ENCODE data around the gene KCNK3. TPM values are rescaled to one million over a fixed set of nuclear protein-coding genes. Genes with fewer than 3 reads are reported as not detected.

The KCNK3 gene
- total RNA-seq, 2 experiments from 2014 or later = not detected

GRCh38 chr2:26711457-26712161 lies 19.1 kb downstream of the KCNK3 start:
- no peaks in the 10 kb centered on the region for H3K27me3 Mint-ChIP-seq
- no peak overlapping the region for H3K4me3 Mint-ChIP-seq
- no peaks in the 10 kb centered on the region for H3K9me3 Mint-ChIP-seq
- POLR2A ChIA-PET = no interaction called here
- intact Hi-C loops (cut with micrococcal nuclease) = no loop called here
- no peak for ATAC-seq
- CTCF ChIA-PET = no interaction called here
- H3K4me1 Mint-ChIP-seq (ENCODE audit: low read depth) = no peaks in the 10 kb centered on the region
- no peaks in the 10 kb centered on the region for H3K36me3 Mint-ChIP-seq (ENCODE audit: low read depth)
- no peak overlapping the region for H3K27ac Mint-ChIP-seq
- no peak for TF ChIP-seq CTCF (IDR thresholded peaks at IDR 0.05)
- DNase-seq = no peak

GRCh38 chr2:26712486-26713465 lies 20.3 kb downstream of the KCNK3 start:
- CTCF ChIA-PET = no interaction called here
- Mint-ChIP-seq H3K4me3 (no peak overlapping the region), H3K4me1 (ENCODE audit: low read depth) (no peaks in the 10 kb centered on the region), H3K9me3 (no peaks in the 10 kb centered on the region), H3K27me3 (no peaks in the 10 kb centered on the region), H3K36me3 (ENCODE audit: low read depth) (no peaks in the 10 kb centered on the region), H3K27ac (no peak overlapping the region)
- TF ChIP-seq CTCF (IDR thresholded peaks at IDR 0.05) = no peak
- ATAC-seq = no peak
- intact Hi-C loops (cut with micrococcal nuclease) = no loop called here
- POLR2A ChIA-PET = no interaction called here
- DNase-seq = no peak

- TF ChIP-seq CTCF (IDR thresholded peaks at IDR 0.05) = no peak
- CTCF ChIA-PET = interaction anchor here (0.5 kb wide), 1 partner anchor 716 kb away, joined by 3 read pairs; no protein-coding TSS in a partner anchor
These were observed 23.2 kb downstream of the KCNK3 start for GRCh38 chr2:26715528-26716270.

DNA sequence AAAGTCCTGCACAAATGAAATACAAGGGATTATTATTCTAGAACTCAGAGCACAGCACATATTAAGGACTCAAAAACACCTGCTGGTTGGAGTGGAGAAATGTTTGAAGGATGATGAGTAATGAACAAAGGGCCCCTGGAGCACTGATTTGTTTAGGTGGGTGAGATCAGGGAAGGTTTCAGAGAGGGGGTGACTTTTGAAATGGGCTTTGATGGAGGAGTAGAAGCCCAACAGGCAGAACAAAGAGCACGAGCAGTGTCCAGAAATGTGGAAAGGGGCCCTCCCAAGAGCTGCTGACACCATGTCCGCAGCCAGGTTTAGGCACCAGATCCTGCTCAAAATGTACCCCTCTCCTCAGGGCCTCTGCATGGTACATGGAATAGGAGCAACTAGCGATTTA lies 23.8 kb downstream of the KCNK3 start:
- ChIA-PET POLR2A (interaction anchor here (0.7 kb wide), 1 partner anchor 120 kb away, joined by 3 read pairs; no protein-coding TSS in a partner anchor), CTCF (no interaction called here)
- no peaks in the 10 kb centered on the region for H3K27me3 Mint-ChIP-seq
- no peak overlapping the region for H3K27ac Mint-ChIP-seq
- H3K4me1 Mint-ChIP-seq (ENCODE audit: low read depth) = no peaks in the 10 kb centered on the region
- intact Hi-C loops (cut with micrococcal nuclease) = no loop called here
- ATAC-seq (no peak), DNase-seq (no peak)
- TF ChIP-seq CTCF (IDR thresholded peaks at IDR 0.05) = no peak
- no peak overlapping the region for H3K4me3 Mint-ChIP-seq
- H3K9me3 Mint-ChIP-seq = no peaks in the 10 kb centered on the region
- H3K36me3 Mint-ChIP-seq (ENCODE audit: low read depth) = no peaks in the 10 kb centered on the region

More at GRCh38 chr2:26715528-26716270, 23.2 kb downstream of the KCNK3 start:
- intact Hi-C loops (cut with micrococcal nuclease) = no loop called here
- Mint-ChIP-seq H3K36me3 (ENCODE audit: low read depth) (no peaks in the 10 kb centered on the region), H3K4me1 (ENCODE audit: low read depth) (no peaks in the 10 kb centered on the region), H3K4me3 (no peak overlapping the region), H3K27ac (no peak overlapping the region), H3K9me3 (no peaks in the 10 kb centered on the region), H3K27me3 (no peaks in the 10 kb centered on the region)
- ATAC-seq (no peak), DNase-seq (no peak)
- POLR2A ChIA-PET = interaction anchor here (0.7 kb wide), 1 partner anchor 120 kb away, joined by 3 read pairs; no protein-coding TSS in a partner anchor
